ENCODE measurements around the gene MTF2.

The MTF2 gene

GRCh38 chr1:93180723-93181613 lies 101.9 kb downstream of the MTF2 start, which contains the start of gene CCDC18:
Gene CCDC18 (plus strand): TSS chr1:93180724. CDS start chr1:93183362, 2,638 bp downstream.
- in situ Hi-C loops (cut with MboI; ENCODE audit: low sequenced_read_pairs): no loop called here

- in situ Hi-C loops (cut with MboI; ENCODE audit: low sequenced_read_pairs): no loop called here
These were observed 107.6 kb downstream of the MTF2 start for GRCh38 chr1:93186667-93187066.
